Stimulated activated CD8-positive, alpha-beta memory T cell treated with anti-CD3 and anti-CD28 coated beads, Interleukin-4, amount 100 ng/mL, for 4 hours (primary cell): ENCODE data around the gene TUBB3.

ENCODE experiments used
- DNase-seq, 2 donors: peaks; one replicate each; pipeline ENCODE4 v3.0.0-alpha.2; 2020; ENCODE audit warnings: low read depth in 2 of 2, low spot score in 1 of 2

TUBB3 gene

DNA sequence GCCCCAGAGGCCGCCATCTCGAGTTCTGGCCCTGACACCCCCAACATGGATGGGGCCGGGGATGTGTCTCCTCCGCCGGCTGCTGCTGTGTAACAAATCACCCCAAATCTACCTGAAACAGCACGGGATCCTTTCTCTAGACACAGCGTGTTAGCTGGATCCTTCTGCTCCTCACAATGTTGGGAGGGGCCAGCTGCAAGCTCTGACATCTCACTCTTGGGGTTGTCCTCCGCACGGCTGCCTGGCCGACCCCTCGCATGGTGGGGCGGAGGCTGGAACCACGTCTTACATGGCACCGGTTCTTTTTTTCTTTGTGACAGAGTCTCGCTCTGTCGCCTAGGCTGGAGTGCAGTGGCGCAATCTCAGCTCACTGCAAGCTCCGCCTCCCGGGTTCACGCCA lies 13.8 kb downstream of the TUBB3 start:
- no peak for DNase-seq

DNA sequence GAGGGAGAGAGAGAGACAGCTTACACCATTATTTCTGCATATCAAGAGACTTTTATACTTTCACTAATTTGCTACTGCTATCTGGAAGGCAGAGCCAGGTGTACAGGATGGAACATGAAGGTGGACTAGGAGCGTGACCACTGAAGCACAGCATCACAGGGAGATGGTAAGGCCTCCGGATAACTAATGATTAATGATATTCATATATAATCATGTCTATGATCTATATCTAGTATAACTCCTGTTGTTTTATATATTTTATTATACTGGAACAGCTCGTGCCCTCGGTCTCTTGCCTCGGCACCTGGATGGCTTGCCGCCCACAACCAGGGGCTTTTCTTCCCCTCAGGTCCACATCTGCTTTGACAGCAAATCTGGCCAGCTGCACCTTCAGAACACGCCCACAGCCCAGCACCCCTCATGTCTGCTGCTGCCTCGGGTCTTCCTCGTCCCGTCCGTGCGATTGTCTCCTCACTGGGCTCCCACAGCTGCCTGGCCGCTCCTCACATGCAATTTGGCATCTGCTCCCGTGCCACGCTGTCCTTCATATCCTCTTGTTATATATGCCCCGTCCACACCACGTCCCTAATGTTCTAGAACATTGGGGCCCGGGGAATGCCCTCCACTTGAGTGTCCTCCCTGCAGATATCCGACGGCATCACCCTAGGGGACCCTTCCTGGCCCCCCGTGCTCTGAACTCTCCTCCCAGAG lies 15.2 kb downstream of the TUBB3 start:
- DNase-seq = no peak

DNA sequence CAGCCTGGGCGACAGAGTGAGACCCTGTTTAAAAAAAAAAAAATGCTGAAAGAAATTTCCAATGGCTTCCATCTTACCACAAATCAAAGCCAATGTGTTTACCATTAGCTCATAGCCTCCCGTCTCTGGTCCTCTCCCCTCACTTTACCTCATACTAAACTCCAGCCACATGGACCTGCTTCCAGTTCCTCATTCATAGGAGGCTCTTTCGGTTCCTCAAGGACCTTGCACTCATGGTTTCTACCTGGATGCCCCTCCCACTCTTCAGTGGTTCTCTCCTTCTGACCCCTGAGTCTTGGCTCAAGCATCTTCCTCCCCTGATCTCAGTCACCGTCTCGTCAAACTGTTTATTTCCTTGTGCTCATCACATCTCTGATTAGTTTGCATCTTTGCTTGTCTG lies 21.6 kb downstream of the TUBB3 start:
- no peak for DNase-seq

DNA sequence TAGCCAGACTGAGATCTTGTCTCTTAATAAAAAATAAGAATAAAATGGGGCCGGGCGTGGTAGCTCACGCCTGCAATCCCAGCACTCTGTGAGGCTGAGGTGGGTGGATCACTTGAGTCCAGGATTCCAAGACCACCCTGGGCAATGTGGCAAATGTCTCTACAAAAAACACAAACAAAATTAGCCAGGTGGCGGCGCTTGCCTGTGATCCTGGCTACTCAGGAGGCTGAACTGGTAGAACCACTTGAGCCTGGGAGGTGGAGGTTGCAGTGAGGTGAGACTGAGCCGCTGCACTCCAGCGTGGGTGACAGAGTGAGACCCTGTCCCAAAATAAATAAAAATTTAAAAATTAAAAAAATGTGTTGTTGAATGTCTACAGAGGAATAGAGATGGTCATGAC lies 22.5 kb downstream of the TUBB3 start:
- no peak for DNase-seq

DNA sequence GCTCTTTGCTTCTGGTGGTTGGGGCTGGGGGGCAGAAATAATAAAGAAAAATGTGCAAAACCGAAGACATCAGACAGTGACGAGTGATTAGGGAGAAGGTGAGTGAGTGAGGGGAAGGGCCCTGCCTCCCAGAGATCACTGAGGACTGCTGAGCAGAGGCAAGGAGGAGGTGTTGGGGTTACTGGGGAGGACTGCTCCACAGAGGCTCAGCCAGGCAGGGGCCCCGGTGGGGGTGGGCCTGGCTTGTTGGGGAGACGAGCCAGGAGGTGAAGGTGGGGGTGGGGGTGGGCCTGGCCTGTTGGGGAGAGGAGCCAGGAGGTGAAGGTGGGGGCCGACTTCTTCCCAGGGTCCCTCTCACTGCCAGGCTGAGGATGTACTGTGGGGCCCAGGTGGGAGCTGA lies 23.4 kb downstream of the TUBB3 start:
- no peak for DNase-seq

DNA sequence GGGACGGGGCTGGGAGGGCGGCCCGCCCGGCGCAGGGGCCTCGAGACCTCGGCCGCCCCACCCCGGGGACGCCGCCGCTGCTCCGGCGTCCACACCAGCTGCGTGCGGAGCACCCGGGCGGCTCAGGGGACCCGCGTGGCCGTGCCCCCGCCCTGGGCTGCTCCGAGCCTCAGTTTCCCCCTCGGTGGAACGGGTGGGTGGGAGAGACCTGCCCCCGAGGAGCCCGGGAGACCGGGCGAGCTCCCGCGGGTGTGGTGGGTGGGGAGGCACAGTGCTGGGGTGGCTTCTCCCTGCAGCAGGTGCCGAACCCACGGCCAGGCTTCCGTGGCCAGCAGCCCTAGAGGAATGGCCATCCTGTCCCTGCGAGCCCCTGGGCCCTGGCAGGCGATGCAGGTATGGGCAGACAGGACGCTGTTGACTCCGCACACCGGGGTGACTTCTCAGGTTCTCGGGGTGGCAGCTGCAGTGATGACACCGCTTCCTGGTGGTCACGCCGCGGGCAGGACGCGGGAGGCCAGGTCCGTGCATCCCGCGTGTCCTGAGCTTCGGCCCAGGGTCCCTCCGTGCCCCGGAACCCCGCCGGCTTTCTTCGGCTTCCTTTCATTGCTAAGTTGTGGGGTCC lies 26.1 kb downstream of the TUBB3 start:
- no peak for DNase-seq

DNA sequence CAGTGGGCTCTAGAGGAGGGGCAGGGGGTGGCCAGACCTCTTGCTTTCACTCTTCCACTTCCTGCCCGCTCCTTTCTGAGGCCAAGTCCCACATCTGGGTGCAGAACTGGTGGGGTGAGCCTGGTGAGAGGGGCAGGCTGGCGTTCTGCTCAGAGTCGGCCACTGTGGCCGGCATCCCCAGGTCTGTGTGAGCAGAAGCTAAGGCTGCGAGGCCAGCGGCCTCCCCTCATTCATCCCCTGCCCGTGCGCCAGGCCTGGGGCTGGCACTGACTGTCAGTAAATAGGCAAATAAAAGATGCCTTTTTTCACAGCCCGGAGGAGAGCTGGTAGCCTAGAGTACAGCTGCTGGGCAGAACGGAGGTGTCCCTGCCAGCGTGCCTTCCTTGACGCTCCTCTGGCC lies 26.6 kb downstream of the TUBB3 start:
- no peak for DNase-seq

DNA sequence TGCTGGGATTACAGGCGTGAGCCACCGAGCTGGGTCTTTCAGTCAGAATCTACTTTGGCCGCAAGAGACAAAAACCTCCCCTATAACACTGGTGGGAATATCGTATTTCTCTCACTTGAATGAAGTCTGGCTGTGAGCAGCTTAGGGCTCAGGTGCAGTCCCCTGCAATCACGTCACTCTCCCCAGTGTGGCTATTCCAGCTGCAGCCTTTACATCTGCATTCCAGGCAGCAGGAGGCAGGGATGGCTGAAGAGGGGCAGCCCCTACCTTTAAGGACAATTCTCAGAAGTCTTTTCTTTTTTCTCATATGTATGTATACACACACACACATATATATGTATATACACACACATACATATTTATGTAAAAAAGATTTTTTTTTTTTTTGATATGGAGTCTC lies 28.4 kb downstream of the TUBB3 start:
- DNase-seq = no peak

DNA sequence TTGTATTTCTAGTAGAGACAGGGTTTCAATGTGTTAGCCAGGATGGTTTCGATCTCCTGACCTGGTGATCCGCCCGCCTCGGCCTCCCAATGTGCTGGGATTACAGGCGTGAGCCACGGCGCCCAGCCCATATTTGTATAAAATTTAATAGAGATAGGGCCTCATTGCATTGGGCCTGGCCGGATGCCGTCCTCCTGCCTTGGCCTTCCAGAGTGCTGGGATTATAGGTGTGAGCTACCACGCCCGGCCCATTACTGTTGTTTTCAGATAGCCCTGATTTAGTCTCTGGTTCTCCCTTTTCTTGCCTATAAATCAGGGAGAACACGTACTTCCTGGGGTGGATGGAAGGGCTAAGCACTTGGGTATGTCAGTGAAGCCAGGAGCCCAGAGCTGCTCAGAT lies 28.9 kb downstream of the TUBB3 start:
- no peak for DNase-seq

DNA sequence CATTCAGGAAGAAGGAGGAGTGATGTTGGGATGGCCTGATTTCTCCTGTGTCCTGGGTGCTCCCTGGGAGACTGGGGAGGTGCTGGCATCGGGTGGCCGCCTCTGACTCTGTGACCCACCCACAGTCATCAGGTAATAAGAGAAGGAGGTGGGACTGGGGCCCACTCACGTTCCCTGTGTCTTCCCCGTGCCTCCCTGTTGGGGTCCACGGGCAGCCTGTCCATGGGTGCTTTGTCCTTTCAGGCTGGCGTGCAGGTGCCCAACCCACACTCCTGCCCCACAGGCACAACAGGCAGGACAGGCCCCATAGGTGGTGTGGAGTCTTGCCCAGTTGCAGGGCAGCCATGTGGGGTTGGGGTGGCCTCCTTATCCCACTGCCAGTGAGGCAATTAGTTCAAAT lies 29.4 kb downstream of the TUBB3 start:
- DNase-seq = no peak

DNA sequence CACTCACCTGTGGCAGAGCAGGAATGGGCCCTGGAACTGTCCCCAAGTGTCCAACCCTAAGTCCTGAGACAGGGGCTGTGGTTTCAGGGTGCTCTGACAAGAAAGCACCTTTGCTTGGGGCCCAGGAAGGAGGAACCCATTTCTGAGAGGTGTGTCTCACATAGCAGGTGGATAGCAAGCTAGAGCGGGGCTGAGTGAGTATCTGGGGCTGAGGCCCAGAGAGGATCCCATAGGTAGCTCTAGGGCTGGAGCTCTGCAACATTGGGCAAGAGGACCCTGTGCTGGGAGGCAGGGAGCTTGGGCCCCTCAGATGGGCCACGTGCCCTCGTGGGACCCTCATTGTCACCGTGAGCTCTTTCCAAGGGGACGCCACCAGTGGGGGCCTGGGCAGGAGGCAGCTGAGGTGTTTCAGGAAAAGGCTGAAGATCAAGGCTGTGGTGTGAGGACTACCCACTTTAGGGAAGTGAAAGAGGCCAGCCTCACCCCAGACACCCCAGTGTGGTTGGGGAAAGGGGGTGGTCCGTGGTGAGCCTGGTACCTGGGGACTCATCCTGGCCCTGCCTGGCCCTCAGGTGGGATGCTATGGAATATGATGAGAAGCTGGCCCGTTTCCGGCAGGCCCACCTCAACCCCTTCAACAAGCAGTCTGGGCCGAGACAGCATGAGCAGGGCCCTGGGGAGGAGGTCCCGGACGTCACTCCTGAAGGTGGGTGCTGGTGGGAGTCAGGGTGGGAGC lies 30.7 kb downstream of the TUBB3 start:
- no peak for DNase-seq

DNA sequence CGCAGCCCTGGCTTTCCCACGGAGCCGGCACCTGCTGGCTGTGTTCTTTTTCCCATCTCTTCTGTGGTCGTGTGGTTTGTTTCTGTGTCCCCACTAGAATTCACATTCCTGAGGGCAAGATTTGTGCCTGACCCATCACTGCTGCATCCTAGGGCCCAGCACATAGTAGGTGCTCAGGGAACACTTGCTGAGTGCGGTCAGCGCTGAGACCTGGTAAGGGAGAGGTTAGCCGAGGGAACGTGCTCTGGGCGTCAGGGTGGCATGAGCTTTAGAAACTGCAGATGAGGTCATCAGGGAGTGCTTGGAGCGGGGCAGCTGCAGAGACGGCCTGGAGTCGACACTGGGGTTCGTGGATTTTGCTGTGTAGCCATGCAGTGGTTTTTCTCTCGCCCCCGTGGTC lies 31.3 kb downstream of the TUBB3 start:
- DNase-seq = no peak

DNA sequence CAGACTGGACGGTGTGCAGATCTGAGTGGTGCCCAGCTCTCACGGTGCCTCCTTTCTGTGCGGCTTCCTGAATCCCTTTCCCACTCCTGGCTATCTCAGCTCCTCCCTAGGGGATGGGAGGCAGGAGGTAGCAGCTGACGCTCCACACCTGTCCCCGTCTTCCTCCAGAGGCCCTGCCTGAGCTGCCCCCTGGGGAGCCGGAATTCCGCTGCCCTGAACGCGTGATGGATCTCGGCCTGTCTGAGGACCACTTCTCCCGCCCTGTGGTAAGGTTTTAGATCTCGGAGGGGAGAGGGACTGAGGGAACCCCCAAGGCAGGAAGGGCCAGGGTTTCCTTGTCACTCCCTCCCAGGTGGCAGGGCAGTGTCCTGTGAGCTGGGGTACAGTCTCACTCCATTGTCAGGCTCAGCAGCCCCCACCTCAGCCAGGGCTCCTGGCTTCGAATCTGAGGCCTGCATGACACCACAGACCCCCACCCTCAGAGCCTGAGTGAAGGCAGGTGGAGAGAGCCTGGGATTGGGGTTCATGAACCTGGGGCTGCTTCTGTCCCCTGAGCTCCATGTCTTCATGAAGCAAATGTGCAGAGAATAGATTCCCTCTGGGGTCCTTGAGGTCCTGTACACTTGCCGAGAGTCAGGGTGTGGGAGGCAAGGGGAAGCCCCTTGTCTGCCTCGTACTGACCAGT lies 32.0 kb downstream of the TUBB3 start:
- DNase-seq = no peak

DNA sequence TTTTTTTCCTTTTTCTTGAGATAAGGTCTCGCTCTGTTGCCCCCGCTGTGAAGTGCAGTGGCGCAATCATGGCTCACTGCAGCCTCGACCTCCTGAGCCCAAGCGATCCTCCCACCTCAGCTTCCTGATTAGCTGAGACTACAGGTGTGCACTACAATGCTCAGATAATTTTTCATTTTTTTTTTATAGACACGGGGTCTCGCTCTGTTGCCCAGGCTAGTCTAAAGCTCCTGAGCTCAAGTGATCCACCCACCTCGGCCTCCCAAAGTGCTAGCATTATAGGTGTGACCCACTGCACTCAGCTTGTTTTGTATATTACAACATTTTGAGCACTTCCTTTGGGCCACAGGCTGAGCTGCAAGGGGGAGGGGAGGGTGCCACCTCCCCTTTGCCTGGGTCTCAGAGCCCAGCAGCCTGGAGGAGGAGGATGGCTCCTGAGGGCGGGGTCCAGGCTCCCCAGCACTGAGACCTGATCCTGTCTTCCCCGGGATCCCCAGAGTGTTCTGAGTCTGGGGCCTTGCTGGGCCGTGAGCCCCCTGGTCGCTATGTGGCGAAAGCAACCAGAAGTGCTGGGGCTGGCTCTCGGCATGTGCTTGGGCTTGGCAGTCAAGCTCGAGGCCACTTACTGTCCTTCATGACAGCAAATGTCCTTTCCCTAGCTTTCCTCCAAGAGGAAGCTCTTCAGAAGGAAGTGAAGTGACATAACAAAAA lies 33.5 kb downstream of the TUBB3 start:
- no peak for DNase-seq

DNA sequence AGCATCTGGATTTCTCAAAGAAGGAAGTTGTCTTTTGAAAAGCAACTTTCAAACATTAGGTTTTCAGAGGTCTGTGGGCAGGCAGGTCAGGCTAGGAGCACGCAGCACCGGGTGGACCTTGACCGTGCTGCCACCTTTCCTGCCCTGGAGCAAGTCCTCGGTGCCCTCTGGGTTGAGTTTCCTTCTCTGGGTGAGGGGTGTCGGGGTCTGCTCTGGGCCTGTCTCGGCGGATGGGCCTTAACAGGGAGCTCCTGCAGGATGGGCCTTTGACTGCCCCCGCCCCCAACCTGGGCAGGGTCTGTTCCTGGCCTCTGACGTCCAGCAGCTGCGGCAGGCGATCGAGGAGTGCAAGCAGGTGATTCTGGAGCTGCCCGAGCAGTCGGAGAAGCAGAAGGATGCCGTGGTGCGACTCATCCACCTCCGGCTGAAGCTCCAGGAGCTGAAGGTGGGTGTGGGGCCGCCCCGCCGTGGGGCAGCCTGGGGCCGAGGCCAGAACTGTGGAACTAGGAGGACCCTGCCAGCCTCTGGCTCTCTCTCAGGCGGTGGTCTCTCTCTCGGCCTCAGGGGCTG lies 34.2 kb downstream of the TUBB3 start:
- DNase-seq = no peak

DNA sequence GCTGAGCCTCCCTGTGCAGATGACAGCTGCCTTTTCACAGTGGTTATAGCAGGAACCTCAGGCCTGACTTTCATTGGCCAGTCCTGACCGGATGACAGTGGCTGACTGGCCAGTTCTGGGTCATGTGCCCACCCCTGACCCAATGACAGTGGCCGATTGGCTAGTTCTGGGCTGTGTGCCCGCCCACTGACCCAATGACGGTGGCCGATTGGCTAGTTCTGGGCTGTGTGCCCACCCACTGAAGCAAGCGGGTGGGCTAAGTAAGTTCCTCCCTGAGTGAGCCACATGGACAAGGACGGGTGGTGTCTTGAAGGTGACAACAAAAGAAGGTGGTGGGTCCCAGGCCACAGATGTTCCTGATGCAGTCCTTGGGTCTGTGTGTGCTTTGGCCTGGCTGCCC lies 34.9 kb downstream of the TUBB3 start:
- DNase-seq = no peak

DNA sequence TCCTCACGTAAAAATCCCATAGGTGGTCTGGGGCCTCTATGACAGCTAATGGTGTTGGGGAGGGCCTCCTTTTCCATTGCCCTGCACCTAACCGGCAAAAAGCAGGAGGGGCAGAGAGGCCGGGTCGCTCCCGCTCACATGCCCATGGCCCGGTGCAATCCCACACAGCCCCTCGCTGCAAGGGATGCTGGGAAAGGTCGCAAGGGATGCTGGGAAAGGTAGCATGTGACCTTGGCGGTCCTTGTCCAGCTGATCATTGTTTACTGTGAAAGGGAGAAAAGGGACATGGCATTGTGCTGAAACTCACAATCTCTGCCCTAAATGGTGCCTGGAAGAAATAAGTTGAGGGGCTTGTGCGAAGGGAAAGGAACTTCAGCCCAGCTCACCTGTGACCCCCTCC lies 35.5 kb downstream of the TUBB3 start:
- no peak for DNase-seq

DNA sequence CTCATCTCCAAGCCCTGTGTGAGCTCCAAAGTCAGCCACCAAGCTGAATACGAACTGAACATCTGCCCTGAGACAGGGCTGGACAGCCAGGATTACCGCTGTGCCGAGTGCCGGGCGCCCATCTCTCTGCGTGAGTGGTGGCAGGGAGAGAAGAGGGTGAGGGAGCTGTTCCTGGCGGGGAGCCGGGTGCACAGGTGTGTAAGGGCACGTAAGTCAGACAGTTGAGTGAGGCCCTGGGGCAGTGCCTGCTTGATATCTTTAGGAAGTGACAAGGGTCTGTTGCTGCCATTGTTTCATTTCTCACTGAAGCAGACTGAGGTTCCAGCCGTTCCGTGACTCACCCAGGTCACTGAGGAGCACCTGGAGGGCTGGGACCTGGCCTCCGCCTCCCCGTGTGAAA lies 37.8 kb downstream of the TUBB3 start:
- DNase-seq = no peak

DNA sequence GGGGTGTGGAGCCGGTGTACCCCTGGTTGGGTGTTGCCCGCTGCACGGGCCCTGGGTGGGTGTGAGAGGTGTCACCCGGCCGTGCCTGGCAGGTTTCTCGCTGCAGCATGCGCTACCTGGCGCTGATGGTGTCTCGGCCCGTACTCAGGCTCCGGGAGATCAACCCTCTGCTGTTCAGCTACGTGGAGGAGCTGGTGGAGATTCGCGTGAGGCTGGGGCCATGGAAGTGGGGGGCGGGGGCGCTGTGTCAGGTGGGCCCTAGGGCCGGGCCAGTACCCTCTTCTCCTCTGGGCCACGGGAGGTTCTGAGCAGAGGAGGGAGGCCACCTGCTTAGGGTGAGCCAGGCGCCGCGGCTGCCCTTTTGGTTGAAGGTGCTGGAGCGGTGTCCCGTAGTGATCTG lies 38.8 kb downstream of the TUBB3 start:
- DNase-seq = no peak

DNA sequence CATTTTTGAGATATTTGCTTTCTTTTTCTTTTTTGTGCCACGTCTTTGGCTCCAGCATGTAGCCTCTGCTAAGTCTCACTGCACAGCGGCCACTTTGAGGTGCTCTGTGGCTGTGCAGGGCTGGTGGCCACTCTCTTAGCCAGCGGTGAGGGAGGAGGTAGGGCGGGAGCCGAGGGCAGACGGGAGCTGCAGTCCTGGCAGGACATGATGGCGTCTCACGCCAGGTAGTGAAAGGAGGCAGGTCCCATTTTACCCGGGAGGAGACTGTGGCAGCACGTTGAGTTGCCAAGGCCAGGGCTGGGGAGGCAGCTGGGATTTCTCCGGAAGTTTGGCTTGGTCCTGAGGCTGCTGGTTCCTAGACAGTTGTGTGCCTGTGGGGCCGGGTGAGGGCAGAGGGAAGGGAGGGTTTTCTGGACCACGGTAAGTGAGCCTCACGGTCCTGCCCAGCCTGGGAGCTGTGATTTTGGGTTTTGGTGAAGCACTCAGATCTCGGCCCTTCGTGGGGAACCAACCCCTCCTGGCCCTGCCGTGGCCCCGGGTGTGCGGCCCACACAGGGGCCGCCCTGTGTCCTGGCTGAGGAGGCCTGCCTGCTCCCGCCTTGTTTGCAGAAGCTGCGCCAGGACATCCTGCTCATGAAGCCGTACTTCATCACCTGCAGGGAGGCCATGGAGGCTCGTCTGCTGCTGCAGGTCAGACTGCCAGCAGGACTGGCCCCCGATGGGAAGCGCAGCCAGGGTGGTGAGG lies 39.8 kb downstream of the TUBB3 start:
- no peak for DNase-seq
